K562 (cell line): ENCODE data around the gene ZNF485. TPM values are rescaled to one million over a fixed set of nuclear protein-coding genes. Genes with fewer than 3 reads are reported as not detected.
A peak's percentile ranks its signal among the peaks of the same experiment; 100 is the strongest.

Source experiments
- BRD4 ChIP-seq: fragments of 200-600 bp; sonication (generic); IDR thresholded peaks from 2 replicates; pipeline ENCODE4 v1.6.1; 2017; ENCODE audit warnings: inconsistent platforms
- CCAR2 ChIP-seq: fragments of 200-400 bp; formaldehyde crosslinking; IDR thresholded peaks from 2 replicates; pipeline ENCODE4 v1.6.1; 2017; ENCODE audit warnings: mild to moderate bottlenecking, low read depth, low read length
- ETV5 ChIP-seq: sonication (generic); formaldehyde crosslinking; IDR thresholded peaks from 2 replicates; pipeline ENCODE4 v1.4.0; 2020; ENCODE audit warnings: low read depth, mild to moderate bottlenecking, missing genetic modification reagents
- FOXK2 ChIP-seq, 2 experiments: fragments of 450-650 bp; IDR thresholded peaks in 1 of 2; conservative IDR thresholded peaks in 1 of 2; 2 replicates each; pipeline ENCODE4 v1.6.1; 2016; ENCODE audit warnings: low read depth in 2 of 2, mild to moderate bottlenecking in 1 of 2
- HSF4 ChIP-seq: fragments of 250-450 bp; sonication (Bioruptor Pico); IDR thresholded peaks from 2 replicates; pipeline ENCODE4 v2.1.2; 2022; ENCODE audit warnings: mild to moderate bottlenecking, moderate library complexity, borderline replicate concordance
- JUN ChIP-seq, 2 experiments: sonication (generic) in 1 of 2; formaldehyde crosslinking in 1 of 2; IDR thresholded peaks; 2 replicates each; pipeline versions ENCODE4 v1.6.1 to v1.8.0; 2012 to 2022; ENCODE audit warnings: borderline replicate concordance in 2 of 2, mild to moderate bottlenecking in 2 of 2, improper control_type of control experiment in 1 of 2, low read depth in 1 of 2, low read length in 1 of 2, missing genetic modification reagents in 1 of 2
- LCOR ChIP-seq: sonication (generic); formaldehyde crosslinking; IDR thresholded peaks from 2 replicates; pipeline ENCODE4 v1.8.0; 2022; ENCODE audit warnings: mild to moderate bottlenecking, missing genetic modification reagents
- MTA3 ChIP-seq: fragments of 450-650 bp; formaldehyde crosslinking; IDR thresholded peaks from 2 replicates; pipeline ENCODE4 v1.6.1; 2017; ENCODE audit warnings: mild to moderate bottlenecking, borderline replicate concordance
- MYBL2 ChIP-seq, 2 experiments: fragments of 450-650 bp in 1 of 2; sonication (generic) in 1 of 2; formaldehyde crosslinking in 1 of 2; IDR thresholded peaks; 2 replicates each; pipeline versions ENCODE4 v1.6.1 to v1.8.1; 2017 to 2022; ENCODE audit warnings: borderline replicate concordance in 1 of 2, inconsistent platforms in 1 of 2, low read depth in 1 of 2, mild to moderate bottlenecking in 1 of 2, missing genetic modification reagents in 1 of 2, moderate library complexity in 1 of 2
- MYC ChIP-seq, 2 experiments: fragments of 250-450 bp in 1 of 2; sonication (Bioruptor Pico) in 1 of 2; IDR thresholded peaks; 2 replicates each; pipeline versions ENCODE4 v1.5.1 to v1.6.1; 2012 to 2021; ENCODE audit warnings: low read depth in 2 of 2, borderline replicate concordance in 1 of 2, improper control_type of control experiment in 1 of 2, low read length in 1 of 2, mild to moderate bottlenecking in 1 of 2, moderate library complexity in 1 of 2
- NR1H2 ChIP-seq: sonication (generic); formaldehyde crosslinking; IDR thresholded peaks from 2 replicates; pipeline ENCODE4 v1.4.0; 2020; ENCODE audit warnings: mild to moderate bottlenecking, missing genetic modification reagents
- NR3C1 ChIP-seq: sonication (generic); formaldehyde crosslinking; IDR thresholded peaks from 2 replicates; pipeline ENCODE4 v1.8.1; 2022; ENCODE audit warnings: missing genetic modification reagents
- RFX7 ChIP-seq: fragments of 250-450 bp; sonication (Bioruptor Pico); IDR thresholded peaks from 2 replicates; pipeline ENCODE4 v1.5.1; 2021; ENCODE audit warnings: mild to moderate bottlenecking
- ZFX ChIP-seq: sonication (generic); formaldehyde crosslinking; IDR thresholded peaks from 2 replicates; pipeline ENCODE4 v1.8.0; 2022; ENCODE audit warnings: mild to moderate bottlenecking, missing genetic modification reagents, moderate library complexity
- ZNF143 ChIP-seq: sonication (generic); formaldehyde crosslinking; IDR thresholded peaks from 2 replicates; pipeline ENCODE4 v1.9.0; 2022; ENCODE audit warnings: mild to moderate bottlenecking, missing genetic modification reagents
- ZNF696 ChIP-seq: fragments of 250-450 bp; sonication (Bioruptor Pico); conservative IDR thresholded peaks from 2 replicates; pipeline ENCODE4 v1.4.0; 2020; ENCODE audit warnings: mild to moderate bottlenecking, moderate library complexity
- polyA plus RNA-seq, 8 experiments: library from polyadenylated mRNA; depleted of rRNA in 4 of 8; stranded (reverse) in 5 of 8; unstranded in 3 of 8; fragments of >200 nt; fragmentation: Nextera tagmentation in 2 of 8; fragmentation: Illumina TruSeq in 1 of 8; extraction: Ambion mirVana in 2 of 8; extraction: Trizol in 1 of 8; gene quantifications; 2 replicates each; pipeline versions ENCODE4 v1.2.1 to v1.2.3, GENCODE V29; 2011 to 2014; ENCODE audit warnings: inconsistent platforms in 1 of 8, missing spikeins in 1 of 8
- total RNA-seq, 7 experiments: library from RNA; depleted of rRNA in 6 of 7; stranded (reverse); fragments of >200 nt in 6 of 7; fragmentation: Illumina TruSeq in 2 of 7; extraction: Trizol in 2 of 7; gene quantifications; 2 replicates each; pipeline versions ENCODE4 v1.2.1 to v1.2.3, GENCODE V29; 2011 to 2021; ENCODE audit warnings: low replicate concordance in 1 of 7
- TF ChIP-seq, protein P1 (sequence below): fragments of 250-450 bp; sonication (Bioruptor Pico); IDR thresholded peaks from 2 replicates; pipeline ENCODE4 v1.8.0; 2021; ENCODE audit warnings: moderate library complexity, mild to moderate bottlenecking, inconsistent platforms
- TF ChIP-seq, protein P2 (sequence below), 2 experiments: fragments of 450-650 bp; IDR thresholded peaks; 2 replicates each; pipeline ENCODE4 v1.6.1; 2018; ENCODE audit warnings: mild to moderate bottlenecking in 2 of 2, low read depth in 1 of 2; ENCODE audit not compliant: partially characterized antibody in 2 of 2
- TF ChIP-seq, protein P3 (sequence below): fragments of 450-650 bp; IDR thresholded peaks from 2 replicates; pipeline ENCODE4 v1.6.1; 2016; ENCODE audit warnings: low read depth, mild to moderate bottlenecking, moderate library complexity

Gene ZNF485
- total and polyA plus RNA-seq, 9 of the 15 experiments (the other 6 are each of a cell fraction or from before 2014, with no cell fraction given): 8.0 to 18.7 (median 11.9) TPM

DNA sequence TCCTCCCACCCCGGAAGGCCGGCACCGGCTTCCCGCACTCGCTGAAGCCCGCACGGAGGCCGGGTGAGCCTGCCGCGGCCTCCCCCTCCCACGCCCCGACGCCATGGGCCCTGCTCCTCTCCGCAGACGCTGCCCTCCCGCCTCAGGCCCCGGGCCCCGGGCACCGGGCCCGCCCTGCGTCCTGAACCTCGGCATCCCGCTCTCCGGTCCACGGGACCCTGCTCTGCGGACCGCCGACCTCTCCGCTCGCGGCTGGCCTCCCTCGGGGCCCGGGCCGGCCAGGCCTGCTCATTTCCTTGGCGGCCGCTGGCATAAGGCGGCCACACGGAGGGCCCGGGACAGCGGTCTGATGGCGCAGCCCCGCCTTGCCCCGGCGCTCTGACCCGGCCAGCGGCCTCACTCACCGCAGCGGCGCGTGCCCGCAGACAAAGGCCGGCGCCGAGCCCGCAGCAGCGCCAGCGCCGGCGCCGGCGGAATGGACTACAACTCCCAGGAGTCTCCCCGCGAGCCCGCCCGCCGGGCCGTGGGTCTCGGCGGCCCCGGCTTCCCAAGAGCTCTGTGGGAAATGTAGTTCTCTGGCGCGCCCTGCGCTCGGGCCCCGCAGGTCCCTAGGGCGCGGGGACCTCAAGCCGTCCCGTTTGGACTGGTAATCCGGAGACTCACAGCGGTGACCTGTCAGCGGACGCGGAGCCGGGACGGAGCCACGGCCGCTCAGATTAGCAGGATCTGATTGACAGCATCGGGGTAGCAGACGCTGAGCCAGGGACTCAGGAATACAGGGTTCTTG lies 42.4 kb downstream of the ZNF485 start, which contains the start of gene ZNF32 (continued):
- 0 out of 2 replicates have a peak, but pooled peaks have one; percentile 39 for TF ChIP-seq ETV5 (CRISPR knock-in tag)
- TF ChIP-seq, protein P1, sequence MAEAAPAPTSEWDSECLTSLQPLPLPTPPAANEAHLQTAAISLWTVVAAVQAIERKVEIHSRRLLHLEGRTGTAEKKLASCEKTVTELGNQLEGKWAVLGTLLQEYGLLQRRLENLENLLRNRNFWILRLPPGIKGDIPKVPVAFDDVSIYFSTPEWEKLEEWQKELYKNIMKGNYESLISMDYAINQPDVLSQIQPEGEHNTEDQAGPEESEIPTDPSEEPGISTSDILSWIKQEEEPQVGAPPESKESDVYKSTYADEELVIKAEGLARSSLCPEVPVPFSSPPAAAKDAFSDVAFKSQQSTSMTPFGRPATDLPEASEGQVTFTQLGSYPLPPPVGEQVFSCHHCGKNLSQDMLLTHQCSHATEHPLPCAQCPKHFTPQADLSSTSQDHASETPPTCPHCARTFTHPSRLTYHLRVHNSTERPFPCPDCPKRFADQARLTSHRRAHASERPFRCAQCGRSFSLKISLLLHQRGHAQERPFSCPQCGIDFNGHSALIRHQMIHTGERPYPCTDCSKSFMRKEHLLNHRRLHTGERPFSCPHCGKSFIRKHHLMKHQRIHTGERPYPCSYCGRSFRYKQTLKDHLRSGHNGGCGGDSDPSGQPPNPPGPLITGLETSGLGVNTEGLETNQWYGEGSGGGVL (CRISPR knock-in tag): no peak
- no peak for TF ChIP-seq CCAR2
- TF ChIP-seq, protein P2, sequence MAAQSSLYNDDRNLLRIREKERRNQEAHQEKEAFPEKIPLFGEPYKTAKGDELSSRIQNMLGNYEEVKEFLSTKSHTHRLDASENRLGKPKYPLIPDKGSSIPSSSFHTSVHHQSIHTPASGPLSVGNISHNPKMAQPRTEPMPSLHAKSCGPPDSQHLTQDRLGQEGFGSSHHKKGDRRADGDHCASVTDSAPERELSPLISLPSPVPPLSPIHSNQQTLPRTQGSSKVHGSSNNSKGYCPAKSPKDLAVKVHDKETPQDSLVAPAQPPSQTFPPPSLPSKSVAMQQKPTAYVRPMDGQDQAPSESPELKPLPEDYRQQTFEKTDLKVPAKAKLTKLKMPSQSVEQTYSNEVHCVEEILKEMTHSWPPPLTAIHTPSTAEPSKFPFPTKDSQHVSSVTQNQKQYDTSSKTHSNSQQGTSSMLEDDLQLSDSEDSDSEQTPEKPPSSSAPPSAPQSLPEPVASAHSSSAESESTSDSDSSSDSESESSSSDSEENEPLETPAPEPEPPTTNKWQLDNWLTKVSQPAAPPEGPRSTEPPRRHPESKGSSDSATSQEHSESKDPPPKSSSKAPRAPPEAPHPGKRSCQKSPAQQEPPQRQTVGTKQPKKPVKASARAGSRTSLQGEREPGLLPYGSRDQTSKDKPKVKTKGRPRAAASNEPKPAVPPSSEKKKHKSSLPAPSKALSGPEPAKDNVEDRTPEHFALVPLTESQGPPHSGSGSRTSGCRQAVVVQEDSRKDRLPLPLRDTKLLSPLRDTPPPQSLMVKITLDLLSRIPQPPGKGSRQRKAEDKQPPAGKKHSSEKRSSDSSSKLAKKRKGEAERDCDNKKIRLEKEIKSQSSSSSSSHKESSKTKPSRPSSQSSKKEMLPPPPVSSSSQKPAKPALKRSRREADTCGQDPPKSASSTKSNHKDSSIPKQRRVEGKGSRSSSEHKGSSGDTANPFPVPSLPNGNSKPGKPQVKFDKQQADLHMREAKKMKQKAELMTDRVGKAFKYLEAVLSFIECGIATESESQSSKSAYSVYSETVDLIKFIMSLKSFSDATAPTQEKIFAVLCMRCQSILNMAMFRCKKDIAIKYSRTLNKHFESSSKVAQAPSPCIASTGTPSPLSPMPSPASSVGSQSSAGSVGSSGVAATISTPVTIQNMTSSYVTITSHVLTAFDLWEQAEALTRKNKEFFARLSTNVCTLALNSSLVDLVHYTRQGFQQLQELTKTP (IDR thresholded peaks at IDR 0.05; ENCODE audit: low read depth in 1 of 2, partially characterized antibody in 2 of 2): peak in 1 of 2 experiments; percentile 97
- TF ChIP-seq ZNF696 (CRISPR knock-in tag): no peak
- 0 out of 2 replicates have a peak, but pooled peaks have one; percentile 39 for TF ChIP-seq MYC (IDR thresholded peaks at IDR 0.05; ENCODE audit: low read depth, low read length)
- no peak for TF ChIP-seq MYC (CRISPR knock-in tag; IDR thresholded peaks at IDR 0.05; ENCODE audit: borderline replicate concordance, low read depth)
- TF ChIP-seq NR3C1: peak; percentile 83
- TF ChIP-seq BRD4: peak; percentile 74; the same call in 1 of the 2 replicates
- 0 out of 2 replicates have a peak, but pooled peaks have one; percentile 21 for TF ChIP-seq NR1H2 (CRISPR knock-in tag)
- TF ChIP-seq RFX7 (CRISPR knock-in tag): no peak
- TF ChIP-seq LCOR (CRISPR knock-in tag): no peak
- TF ChIP-seq MYBL2 (IDR thresholded peaks at IDR 0.05; ENCODE audit: low read depth): no peak
- no peak for TF ChIP-seq MYBL2 (CRISPR knock-in tag; IDR thresholded peaks at IDR 0.05; ENCODE audit: borderline replicate concordance)
- TF ChIP-seq ZNF143 (CRISPR knock-in tag): peak; percentile 93
- no peak for TF ChIP-seq JUN (IDR thresholded peaks at IDR 0.05; ENCODE audit: borderline replicate concordance, low read depth, low read length)
- peak; percentile 53; the same call in 1 of the 2 replicates for TF ChIP-seq JUN (CRISPR knock-in tag; IDR thresholded peaks at IDR 0.05; ENCODE audit: borderline replicate concordance)
- peak; percentile 38; the same call in 1 of the 2 replicates for TF ChIP-seq MTA3
- TF ChIP-seq, protein P3, sequence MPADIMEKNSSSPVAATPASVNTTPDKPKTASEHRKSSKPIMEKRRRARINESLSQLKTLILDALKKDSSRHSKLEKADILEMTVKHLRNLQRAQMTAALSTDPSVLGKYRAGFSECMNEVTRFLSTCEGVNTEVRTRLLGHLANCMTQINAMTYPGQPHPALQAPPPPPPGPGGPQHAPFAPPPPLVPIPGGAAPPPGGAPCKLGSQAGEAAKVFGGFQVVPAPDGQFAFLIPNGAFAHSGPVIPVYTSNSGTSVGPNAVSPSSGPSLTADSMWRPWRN: no peak
- TF ChIP-seq HSF4 (CRISPR knock-in tag): no peak
- TF ChIP-seq ZFX (CRISPR knock-in tag): peak; percentile 97
- no peak for TF ChIP-seq FOXK2 (conservative IDR thresholded peaks at IDR 0.05 in 1 of 2, IDR thresholded peaks at IDR 0.05 in 1 of 2; ENCODE audit: low read depth in 2 of 2)
